Fibroblast of skin of scalp (primary cell): ENCODE measurements around the gene SMC3.

Experiments used
- DNase-seq: peaks from one replicate; pipeline ENCODE4 v3.0.0-alpha.2; 2013

Gene SMC3

GRCh38 chr10:110546077-110546476, 21.4 kb upstream of the SMC3 start:
- no peak for DNase-seq

GRCh38 chr10:110546499-110547110, 20.9 kb upstream of the SMC3 start:
- DNase-seq, result no peak

- DNase-seq, result peak; percentile 72
These were observed 20.2 kb upstream of the SMC3 start for GRCh38 chr10:110547139-110547761.

GRCh38 chr10:110548002-110548401, 19.5 kb upstream of the SMC3 start:
- DNase-seq, result no peak

GRCh38 chr10:110549211-110549610, 18.3 kb upstream of the SMC3 start:
- DNase-seq, result no peak

GRCh38 chr10:110553905-110554304, 13.6 kb upstream of the SMC3 start:
- DNase-seq, result peak; percentile 28

GRCh38 chr10:110556296-110556695, 11.2 kb upstream of the SMC3 start:
- DNase-seq, result no peak

- DNase-seq, result peak; percentile 65
These were observed 10.4 kb upstream of the SMC3 start for GRCh38 chr10:110556969-110557601.

GRCh38 chr10:110558041-110558440, 9.5 kb upstream of the SMC3 start:
- DNase-seq, result no peak

GRCh38 chr10:110560012-110560411, 7.5 kb upstream of the SMC3 start:
- DNase-seq, result no peak

GRCh38 chr10:110561292-110561691, 6.2 kb upstream of the SMC3 start:
- no peak for DNase-seq

GRCh38 chr10:110562348-110562747, 5.1 kb upstream of the SMC3 start:
- no peak for DNase-seq

GRCh38 chr10:110563132-110563531, 4.4 kb upstream of the SMC3 start:
- DNase-seq, result no peak

- DNase-seq, result peak; percentile 51
These were observed 859 bp upstream of the SMC3 start for GRCh38 chr10:110566472-110567200.

GRCh38 chr10:110568055-110568735, 700 bp downstream of the SMC3 start:
- peak; percentile 22 for DNase-seq

GRCh38 chr10:110569122-110569521, 1.6 kb downstream of the SMC3 start:
- DNase-seq, result no peak

- DNase-seq, result no peak
These were observed 2.2 kb downstream of the SMC3 start for GRCh38 chr10:110569736-110570135.

GRCh38 chr10:110571093-110571743, 3.7 kb downstream of the SMC3 start:
- no peak for DNase-seq

GRCh38 chr10:110572862-110573261, 5.4 kb downstream of the SMC3 start:
- DNase-seq, result no peak

GRCh38 chr10:110574420-110574819, 6.9 kb downstream of the SMC3 start:
- DNase-seq, result no peak

- peak; percentile 76 for DNase-seq
These were observed 8.7 kb downstream of the SMC3 start for GRCh38 chr10:110576220-110576619.

GRCh38 chr10:110577056-110577455, 9.6 kb downstream of the SMC3 start:
- peak; percentile 49 for DNase-seq
